Urothelium cell line (cell line): ENCODE results near the gene PLS3.
"Not testable (repeated sequence)": the region's sequence is repeated elsewhere in the genome, so short reads cannot be mapped to it uniquely, and the experiment has no call there.

Experiments
- DNase-seq: peaks from one replicate; pipeline ENCODE4 v3.0.0; 2011; ENCODE audit warnings: low spot score, mixed read lengths
- FAIRE-seq: peaks from 2 replicates; lab custom pipeline; 2011; peaks lifted over from hg19 to GRCh38; lab: Jason Lieb, UNC

The PLS3 gene, protein sequence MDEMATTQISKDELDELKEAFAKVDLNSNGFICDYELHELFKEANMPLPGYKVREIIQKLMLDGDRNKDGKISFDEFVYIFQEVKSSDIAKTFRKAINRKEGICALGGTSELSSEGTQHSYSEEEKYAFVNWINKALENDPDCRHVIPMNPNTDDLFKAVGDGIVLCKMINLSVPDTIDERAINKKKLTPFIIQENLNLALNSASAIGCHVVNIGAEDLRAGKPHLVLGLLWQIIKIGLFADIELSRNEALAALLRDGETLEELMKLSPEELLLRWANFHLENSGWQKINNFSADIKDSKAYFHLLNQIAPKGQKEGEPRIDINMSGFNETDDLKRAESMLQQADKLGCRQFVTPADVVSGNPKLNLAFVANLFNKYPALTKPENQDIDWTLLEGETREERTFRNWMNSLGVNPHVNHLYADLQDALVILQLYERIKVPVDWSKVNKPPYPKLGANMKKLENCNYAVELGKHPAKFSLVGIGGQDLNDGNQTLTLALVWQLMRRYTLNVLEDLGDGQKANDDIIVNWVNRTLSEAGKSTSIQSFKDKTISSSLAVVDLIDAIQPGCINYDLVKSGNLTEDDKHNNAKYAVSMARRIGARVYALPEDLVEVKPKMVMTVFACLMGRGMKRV

DNA sequence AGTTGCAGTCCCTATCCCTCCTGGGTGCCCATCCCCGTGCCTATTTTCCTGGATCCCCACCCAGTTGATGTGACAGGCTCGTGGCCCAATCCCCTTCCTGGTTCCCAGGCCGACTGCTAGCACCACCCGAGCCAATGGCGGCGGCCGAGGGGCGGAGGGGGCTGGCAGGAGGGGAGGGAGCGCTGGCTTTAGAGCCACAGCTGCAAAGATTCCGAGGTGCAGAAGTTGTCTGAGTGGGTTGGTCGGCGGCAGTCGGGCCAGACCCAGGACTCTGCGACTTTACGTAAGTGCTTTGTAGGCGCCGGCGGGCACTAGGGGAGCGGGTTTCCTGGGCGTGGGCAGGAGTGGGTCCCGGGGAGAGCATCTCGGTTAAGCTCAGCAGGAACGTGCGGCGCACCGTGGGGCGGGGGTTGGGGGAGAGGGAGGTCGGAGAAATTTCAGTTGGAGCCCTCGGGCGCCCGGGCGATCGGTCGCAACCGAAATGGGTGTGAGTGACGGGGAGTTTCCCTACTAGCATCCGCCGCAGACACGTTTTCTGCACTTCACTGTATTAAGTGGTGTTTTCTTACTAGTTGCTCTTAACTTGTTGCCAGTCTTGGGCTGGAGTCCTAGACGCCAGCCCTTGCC, at the start of gene PLS3:
Gene PLS3 (plus strand): TSS at position 197 of the 627 bp plus-strand sequence. CDS start 49,077 bp downstream, outside the sequence.
- FAIRE-seq (no peak), DNase-seq (peak; percentile 62)

DNA sequence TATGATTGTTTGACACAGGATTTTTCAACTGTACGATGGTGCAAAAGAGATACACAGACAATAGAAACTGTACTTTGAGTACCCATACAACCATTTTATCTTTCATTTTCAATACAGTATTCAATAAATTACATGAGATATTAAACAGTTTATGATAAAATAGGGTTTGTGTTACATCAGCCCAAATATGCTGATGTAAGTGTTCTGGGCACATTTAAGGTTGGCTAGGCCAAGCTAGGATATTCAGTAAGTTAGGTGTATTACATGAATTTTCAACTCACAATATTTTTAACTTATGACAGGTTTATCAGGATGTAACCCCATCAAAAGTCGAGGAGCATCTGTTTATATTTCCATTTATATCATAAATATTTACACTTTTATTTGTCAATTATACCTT, 42.9 kb upstream of the PLS3 start:
- no peak for DNase-seq
- no peak for FAIRE-seq

DNA sequence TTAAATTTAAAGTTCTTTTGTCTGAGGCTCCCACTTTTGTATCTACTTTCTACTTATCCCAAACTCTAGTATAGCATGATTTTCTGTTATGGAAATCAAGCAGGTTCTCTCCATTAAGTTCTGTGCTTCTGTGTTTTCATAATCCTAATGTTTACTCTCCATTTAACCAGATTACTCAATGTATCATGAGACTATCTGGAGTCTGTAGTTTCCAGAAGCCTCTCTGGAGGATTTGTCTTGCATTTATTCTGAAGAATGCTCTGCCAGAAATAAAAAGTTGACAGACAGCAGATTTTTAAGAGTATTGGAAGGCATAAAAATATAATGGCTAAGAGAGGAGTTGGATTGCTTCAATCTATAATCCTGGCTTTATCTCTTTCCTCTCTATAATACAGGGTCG, 39.2 kb upstream of the PLS3 start:
- FAIRE-seq (no peak), DNase-seq (no peak)

DNA sequence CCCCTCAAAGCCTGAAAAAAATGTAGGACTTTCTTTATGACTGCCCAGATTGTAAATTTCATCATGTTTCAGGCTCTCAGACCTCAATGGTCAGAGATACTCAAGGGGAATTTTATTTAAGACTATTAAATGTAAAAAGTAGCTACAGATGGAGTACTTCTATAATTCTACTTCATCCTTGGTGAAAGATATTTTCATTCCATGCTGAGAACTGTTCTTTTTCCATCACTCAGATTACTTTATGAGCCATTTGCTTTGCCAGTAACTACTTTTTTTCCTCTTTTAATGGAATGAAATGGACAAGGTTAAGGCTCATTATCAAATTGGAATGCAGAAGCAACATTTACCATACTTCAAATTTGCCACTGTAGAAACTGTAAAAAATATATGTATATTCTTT, 38.0 kb upstream of the PLS3 start:
- DNase-seq (no peak), FAIRE-seq (no peak)

DNA sequence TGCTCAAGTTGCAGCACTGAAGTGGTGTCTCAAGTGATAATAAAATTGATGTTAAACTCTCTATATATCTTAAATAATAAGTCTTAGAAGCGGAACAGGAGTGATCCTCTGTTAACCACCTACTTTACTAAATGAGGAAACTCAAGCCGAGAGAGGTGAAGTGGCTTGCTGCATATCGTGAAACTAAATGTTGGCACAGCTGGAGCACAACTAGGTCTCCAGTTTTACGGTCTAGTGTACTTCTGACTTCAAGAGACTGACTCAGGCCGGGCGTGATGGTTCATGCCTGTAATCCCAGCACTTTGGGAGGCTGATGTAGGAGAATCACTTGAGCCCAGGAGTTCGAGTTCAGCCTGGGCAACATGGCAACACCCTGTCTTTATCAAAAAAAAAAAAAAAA, 35.5 kb upstream of the PLS3 start:
- DNase-seq (no peak), FAIRE-seq (no peak)

DNA sequence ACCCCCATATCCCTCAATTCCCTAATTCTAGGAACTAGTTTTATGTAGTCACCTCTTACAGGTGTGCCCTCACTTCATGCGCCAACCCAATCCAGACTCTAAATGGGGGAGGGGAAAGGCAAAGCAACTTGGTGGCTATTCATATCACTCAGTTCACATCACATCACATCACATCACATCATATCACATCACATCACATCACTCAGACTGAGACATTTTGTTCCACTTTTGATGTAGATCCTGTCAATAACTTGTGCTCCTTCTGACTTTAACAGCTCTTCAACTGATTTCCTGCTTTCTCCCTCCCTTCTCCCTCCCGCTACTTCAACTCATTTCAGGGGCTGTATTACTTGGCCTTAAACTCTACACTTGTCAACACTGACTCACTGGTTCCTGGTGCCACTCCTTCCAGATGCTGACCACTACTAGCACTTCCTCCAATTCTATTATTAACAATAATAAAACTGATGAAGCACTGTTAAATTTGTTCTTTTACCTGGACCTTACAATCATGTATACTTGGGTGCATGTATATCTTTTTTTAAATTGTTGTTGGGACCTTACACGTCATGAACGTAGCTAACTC, 29.1 kb upstream of the PLS3 start:
- no peak for DNase-seq
- FAIRE-seq, result no peak

DNA sequence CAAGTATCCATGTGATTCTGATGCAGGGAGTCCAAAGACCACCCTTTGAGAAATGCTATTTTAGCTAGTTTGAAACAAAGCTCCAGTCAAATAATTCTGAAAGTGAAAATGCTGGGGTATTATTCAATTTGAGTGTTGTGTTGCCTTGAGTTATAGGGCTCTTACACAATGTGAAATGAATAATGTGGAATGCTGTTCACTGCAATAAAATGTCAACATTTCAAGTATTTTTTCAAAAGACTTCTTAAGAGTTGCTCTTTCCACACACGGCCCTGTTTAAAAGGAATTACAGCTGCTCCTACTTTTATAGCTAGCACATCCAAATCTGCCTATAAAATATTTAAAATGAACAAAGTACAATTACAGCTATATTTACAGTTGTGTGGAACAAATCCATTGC, 27.5 kb upstream of the PLS3 start:
- DNase-seq (no peak), FAIRE-seq (no peak)

DNA sequence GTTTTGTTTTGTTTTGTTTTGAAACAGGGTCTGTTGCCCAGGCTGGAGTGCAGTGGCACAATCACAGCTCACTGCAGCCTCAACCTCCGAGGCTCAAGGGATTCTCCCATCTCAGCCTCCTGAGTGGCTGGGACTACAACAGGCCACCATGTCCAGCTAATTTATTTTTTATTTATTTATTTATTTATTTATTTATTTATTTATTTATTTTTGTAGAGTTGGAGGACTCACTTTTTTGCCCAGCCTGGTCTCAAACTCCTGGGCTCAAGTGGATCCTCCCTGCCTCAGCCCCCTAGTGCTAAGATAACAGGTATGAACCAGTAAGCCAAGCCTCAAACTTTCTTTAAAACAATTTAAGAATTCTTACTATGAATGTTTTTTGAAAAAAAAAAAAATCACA, 26.6 kb upstream of the PLS3 start:
- no peak for FAIRE-seq
- no peak for DNase-seq

DNA sequence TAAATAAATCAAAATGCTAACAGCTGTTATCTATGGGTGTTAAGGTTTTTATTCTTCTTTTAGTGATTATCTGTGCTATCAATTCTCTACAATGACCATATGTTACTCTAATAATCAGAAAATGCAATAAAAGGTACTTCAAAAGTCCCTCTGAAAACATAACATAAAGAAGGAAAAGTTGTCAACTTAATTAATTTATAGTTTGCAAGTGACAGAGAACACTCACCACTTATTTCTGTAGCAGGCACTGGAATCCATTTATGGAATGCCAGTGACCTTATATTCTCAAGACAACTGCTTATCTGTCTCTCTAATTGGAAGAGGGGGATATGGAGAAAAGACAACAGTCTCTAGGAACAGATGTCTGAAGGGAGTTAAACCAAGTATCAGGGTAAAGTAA, 25.6 kb upstream of the PLS3 start:
- no peak for DNase-seq
- no peak for FAIRE-seq

DNA sequence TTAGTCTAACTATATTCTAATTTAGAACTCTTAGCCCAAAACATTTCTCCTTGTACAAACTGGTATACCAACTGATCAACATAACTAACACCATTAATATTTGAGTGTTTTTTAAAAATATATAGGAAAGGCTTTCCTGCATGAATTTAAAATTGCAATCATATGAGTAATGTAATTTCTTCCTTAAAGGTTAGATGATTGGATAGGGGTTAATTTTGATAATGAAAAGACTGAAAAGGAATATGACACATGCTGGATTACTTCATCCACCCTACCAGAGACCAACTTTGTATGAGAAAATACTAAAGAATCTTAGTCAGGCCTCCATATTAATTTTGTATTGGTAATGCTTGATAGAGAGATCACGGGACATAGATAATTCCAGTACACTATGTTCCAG, 25.1 kb upstream of the PLS3 start:
- DNase-seq, result no peak
- no peak for FAIRE-seq

DNA sequence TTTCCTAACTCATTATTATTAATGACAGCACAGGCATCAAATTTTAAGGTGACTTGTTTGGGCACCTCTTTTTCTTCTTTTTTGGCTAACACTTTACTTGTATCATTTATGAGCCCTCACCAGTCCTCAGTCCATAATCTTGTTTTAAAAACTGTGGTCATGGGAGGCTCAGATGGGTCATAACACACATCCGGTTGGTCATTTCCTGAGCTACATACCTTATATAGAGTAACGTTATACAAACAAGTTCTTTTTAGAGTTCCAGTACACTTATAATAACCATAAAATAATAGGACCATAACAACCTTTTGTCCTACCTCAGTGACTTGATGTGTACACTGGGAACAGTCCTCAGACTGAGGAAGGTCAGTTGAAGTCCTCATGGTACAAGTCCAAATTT, 21.1 kb upstream of the PLS3 start:
- no peak for FAIRE-seq
- no peak for DNase-seq

DNA sequence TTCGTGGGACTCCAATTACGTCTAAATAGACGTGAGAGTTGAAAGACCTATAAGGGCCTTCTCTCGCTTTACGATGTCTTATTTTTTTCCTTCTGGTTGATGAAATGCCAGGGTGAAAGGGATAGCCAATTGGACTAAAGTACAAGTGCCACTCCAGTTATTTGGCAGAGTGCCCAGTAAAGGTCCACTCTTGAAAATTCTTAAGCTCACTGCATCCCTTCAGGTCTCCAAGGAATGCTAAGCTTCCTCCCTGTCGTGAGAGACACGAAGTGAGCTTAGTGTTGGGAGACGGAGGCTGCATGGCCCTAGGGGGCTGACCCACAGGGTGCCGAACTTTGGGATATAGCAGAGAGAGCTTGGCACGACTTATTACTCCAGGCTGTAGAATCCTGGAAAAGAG, 19.9 kb upstream of the PLS3 start:
- FAIRE-seq, DNase-seq: not testable (repeated sequence)

DNA sequence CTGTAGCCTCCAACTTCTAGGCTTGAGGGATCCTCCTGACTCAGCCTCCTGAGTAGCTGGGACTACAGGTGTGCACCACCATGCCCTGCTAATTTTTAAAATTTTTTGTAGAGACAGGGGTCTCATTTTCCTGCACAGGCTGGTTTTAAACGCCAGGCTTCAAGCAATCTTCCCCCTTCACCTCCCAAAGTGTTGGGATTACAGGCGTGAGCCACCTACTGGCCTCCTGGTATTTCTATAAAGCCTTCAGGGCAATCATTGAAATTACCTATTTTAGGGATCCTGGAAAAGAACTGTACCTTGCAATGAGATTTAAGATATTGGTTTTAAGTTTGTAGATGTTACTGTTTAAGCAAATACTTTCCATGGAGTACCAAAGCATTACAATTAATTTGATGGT, 13.5 kb upstream of the PLS3 start:
- no peak for FAIRE-seq

DNA sequence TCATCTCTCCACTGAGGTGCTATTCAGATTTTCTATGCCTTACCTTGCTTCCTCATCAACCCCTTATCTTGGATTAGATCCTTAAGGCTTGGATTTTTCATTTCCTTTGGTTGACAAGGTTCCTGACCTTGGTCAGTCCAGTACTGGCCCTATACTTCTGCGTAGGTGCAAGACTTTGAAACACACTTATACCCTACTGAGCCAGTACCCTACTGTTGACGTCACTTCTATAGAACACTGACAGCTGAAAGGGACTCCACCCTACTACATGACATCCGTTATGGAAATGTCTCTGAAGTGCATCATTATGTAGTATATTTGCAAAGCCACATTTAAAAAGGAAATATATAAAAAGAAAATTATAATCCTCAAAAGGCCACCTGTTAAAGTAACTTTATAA, 12.0 kb upstream of the PLS3 start:
- DNase-seq, result no peak
- no peak for FAIRE-seq

More for the DNA sequence above, 13.5 kb upstream of the PLS3 start:
- no peak for DNase-seq

DNA sequence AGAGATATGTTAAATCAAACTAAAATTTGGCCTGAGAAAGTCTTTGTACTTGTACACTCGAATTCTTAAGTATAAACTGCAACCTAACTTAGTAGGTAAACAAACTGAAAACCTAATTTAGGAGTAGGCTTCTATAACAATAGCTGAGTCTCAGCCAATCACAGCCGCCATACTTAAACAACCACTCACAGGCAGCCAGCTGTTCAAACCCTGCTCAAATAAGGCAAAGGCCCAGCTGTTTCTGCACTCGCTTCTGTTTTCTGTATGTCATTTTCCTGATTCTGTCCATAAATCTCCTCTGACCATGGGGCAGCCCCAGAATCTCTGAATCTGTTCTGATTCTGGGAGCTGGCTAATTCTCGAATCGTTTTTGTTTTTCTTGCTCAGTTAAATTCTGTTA, 7.8 kb upstream of the PLS3 start:
- FAIRE-seq, result no peak
- no peak for DNase-seq

DNA sequence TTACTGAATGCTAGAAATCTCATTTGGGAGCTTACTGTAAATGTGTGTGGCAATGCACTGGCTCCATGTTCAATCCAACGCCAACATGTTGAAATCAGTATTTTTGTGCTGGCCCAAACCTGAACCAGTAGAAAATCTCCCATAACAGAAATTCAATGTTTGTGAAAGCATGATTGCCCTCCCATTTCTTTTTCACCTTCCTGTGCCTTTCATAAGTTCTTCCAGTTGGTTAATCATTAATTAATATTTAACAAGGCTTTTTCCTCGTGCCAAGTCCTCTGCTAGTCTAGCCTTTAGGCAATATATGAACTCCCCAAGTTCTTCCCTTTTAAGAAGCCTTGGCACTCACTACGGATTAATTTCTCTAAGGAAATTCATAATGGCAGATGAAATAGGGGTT, 1.3 kb upstream of the PLS3 start:
- FAIRE-seq, result no peak
- DNase-seq, result no peak

DNA sequence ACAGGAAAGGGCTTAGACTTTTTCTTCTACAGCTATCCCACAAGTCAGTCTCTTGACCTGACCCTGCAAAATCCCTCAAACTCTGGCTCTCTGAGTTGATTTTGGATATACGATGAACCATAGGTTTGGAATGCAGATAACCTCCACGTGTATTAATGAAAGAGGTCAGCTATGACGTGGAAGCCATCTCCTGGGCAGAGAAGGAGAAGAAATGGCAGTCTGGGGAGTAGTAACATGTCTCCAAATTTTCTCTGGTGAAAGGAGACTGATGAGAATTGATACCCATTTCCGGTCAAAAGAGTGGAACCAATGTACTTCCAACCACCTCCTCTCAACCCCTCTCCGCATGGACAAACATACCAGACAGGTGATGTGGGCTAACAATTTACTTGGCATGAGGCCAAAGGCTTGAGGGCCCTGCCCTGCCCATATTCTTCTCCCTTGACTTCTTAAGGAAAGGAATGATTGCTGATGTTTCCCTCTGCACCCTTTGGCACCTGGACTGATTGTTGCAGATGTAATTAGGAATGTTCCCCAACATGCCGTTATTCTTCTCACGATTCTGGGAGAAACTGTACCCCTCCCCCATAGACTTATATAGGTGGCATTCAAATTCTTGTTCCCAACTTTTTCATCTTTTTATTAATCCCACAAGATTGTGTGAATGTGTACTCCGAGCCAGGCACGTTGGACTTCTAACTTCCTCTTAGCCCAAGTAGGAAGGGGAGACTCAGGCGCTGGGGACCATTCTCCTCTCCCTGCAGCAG, 580 bp upstream of the PLS3 start:
- FAIRE-seq (no peak), DNase-seq (peak; percentile 15)

DNA sequence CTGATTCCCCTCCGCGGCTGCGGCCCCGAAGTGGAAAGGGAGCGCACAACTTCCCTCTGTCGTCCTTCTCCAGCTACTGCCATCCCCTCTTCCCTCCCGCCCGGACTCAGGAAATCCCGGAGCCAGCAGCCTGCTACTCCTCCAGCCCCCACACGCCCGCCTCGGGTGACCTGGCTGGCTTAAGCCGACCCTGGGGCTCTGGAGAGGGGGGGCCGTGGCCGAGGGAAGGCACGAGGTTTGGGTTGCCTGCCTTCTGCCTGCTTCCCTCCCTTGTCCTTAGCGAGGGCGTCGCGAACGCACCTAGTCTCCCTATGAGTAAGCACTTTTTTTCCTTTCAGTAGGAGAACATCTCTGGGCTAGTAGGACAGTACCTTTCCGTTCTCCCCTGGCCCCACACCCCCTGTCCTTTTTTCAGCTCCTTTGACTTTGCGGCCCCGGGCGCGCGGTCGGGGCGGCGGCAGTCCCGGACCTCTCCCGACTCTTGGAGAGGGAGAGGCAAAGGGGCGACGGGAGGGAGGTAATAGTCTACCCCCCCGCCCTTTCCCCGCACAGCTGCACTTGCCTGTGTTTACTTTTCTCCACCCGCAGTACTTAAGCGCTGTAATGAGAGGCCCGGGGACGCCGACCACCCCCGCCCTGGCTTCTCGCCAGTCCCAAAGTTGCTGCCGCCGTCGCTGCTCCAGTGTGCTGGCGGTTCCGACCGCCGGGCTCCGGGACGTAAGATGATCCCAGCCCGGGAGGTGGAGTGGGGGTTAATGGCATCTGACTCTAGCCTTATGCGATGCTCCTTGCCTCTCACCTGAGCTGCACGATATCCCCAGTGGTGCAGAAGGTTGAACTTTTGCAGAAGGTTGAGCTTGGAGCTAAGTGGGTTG, 868 bp downstream of the PLS3 start:
- peak; percentile 14 for DNase-seq
- no peak for FAIRE-seq

DNA sequence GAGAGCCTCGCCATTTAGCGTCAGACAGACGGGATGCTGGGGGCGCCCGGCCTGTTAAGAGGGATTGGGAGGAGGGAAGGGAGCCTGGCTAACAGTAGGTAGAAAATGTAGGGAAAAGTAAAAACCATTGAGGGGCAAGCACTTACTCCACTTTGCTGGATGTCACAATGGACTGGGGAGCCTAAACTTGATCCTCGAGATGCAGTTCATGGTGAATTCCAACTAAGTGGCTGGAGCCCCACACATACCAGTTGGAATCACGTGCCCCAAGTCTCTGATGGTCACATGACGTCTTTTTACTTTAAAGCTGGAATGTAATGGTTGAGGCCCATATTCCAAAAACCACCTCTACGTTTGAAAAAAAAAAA, 1.5 kb downstream of the PLS3 start:
- DNase-seq, result peak; percentile 1
- no peak for FAIRE-seq

DNA sequence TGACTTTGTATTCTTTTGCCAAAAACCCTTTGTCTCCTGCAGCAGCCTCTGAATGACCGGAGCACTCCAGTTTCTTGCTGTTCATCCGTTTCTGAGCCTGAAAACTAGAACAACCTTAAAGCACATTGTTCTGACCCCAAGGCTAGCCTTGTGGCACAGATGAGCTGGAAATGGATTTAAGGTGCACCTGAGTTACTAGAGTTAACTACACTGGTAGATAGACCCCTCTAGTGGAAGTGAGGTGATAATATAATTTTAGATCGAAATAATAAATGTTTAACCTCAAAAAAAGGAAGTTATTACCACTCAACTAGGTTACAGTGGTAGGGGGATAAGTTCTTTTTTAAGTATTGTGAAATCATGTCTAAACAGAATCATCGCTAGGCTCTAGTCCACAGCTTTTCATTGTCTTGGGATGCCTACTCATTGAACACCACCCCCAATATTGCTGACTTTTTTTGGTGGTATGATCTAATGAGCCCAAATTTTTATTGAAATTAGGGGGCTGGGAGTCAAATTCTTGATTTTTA, 2.7 kb downstream of the PLS3 start:
- no peak for DNase-seq
- no peak for FAIRE-seq
